ENCODE data around the gene BLVRA. TPM values are rescaled to one million over a fixed set of nuclear protein-coding genes. Genes with fewer than 3 reads are reported as not detected.

Gene BLVRA
- total RNA-seq, 1 experiment from 2014 or later = 27.6 TPM

GRCh38 chr7:43856316-43856715 lies 97.8 kb downstream of the BLVRA start:
- no peaks in the 10 kb centered on the region for H3K9me2 ChIP-seq (replicated peaks; ENCODE audit: low read length)
- no peaks in the 10 kb centered on the region for H3K4me1 ChIP-seq (ENCODE audit: insufficient read depth, low read length)
- no peak overlapping the region for H3K4me3 ChIP-seq (ENCODE audit: low read length)
- H3K4me2 ChIP-seq (ENCODE audit: low read length) = no peak overlapping the region
- ChIA-PET CTCF (no interaction called here), POLR2A (ENCODE audit: unreplicated experiment) (no interaction called here)
- no TSS peak for BruUV-seq (replicated peaks)
- no peaks in the 10 kb centered on the region for H4K20me1 ChIP-seq (ENCODE audit: low read length)
- no peak overlapping the region for H3K9ac ChIP-seq (ENCODE audit: low read length)
- no peaks in the 10 kb centered on the region for H3K27me3 ChIP-seq (ENCODE audit: low read length)
- no peak overlapping the region for H3K27ac ChIP-seq (ENCODE audit: low read length)
- no peak for ATAC-seq
- H3F3A ChIP-seq (ENCODE audit: low read length, unreplicated experiment) = no peaks in the 10 kb centered on the region
- intact Hi-C loops (cut with micrococcal nuclease) = no loop called here
- H2AFZ ChIP-seq (ENCODE audit: low read length) = no peak overlapping the region
- no peaks in the 10 kb centered on the region for H3K36me3 ChIP-seq (ENCODE audit: low read depth, low read length)
- DNase-seq = no peak
- no peaks in the 10 kb centered on the region for H3K79me2 ChIP-seq (ENCODE audit: low read length)
- H3K9me3 ChIP-seq (ENCODE audit: low read length) = no peaks in the 10 kb centered on the region
- no peak for TF ChIP-seq CTCF (conservative IDR thresholded peaks at IDR 0.05; ENCODE audit: low read depth, low read length)
- no peak for TF ChIP-seq EZH2phosphoT487 (IDR thresholded peaks at IDR 0.05; ENCODE audit: borderline replicate concordance, low read length)
- TF ChIP-seq EZH2 (IDR thresholded peaks at IDR 0.05; ENCODE audit: low read length, unreplicated experiment) = no peak

Other genes with a start within 250 kb of the BLVRA start
- 75.4 and 82.5 TPM in 2 replicates for gene STK17A, start 175.6 kb upstream of the BLVRA start, total RNA-seq (2014; rRNA removed)
- gene COA1, start 29.2 kb upstream of the BLVRA start, total RNA-seq (2014; rRNA removed) = 65.8 and 82.0 TPM in 2 replicates
- 199 and 200 TPM in 2 replicates for gene MRPS24, start 110.8 kb downstream of the BLVRA start, total RNA-seq (2014; rRNA removed)
- gene URGCP, start 147.9 kb downstream of the BLVRA start, total RNA-seq (2014; rRNA removed) = 29.8 and 33.2 TPM in 2 replicates
- gene UBE2D4, start 167.8 kb downstream of the BLVRA start, total RNA-seq (2014; rRNA removed) = 11.8 and 17.7 TPM in 2 replicates
- gene SPDYE1, start 239.2 kb downstream of the BLVRA start, total RNA-seq (2014; rRNA removed) = not detected in 2 replicates